Liver (tissue), 3 donors: ENCODE results near the gene CLIC3.

Experiments
- CTCF ChIP-seq: fragments of 150-350 bp; IDR thresholded peaks from 2 replicates; pipeline ENCODE4 v1.5.1; 2017; ENCODE audit warnings: improper control_type of control experiment, low read depth, low read length; ENCODE audit not compliant: missing input control
- FOXA1 ChIP-seq: IDR thresholded peaks from 2 replicates; pipeline ENCODE4 v1.6.1; 2016; ENCODE audit warnings: antibody characterized with exemption
- FOXA2 ChIP-seq: IDR thresholded peaks from 2 replicates; pipeline ENCODE4 v1.6.1; 2016; ENCODE audit warnings: antibody characterized with exemption
- GABPA ChIP-seq, 2 donors: IDR thresholded peaks in 1 of 2; conservative IDR thresholded peaks in 1 of 2; 2 replicates each; pipeline ENCODE4 v1.6.1; 2016; ENCODE audit warnings: antibody characterized with exemption in 2 of 2, mild to moderate bottlenecking in 1 of 2, moderate library complexity in 1 of 2
- JUND ChIP-seq, 2 donors: IDR thresholded peaks; 2 replicates each; pipeline ENCODE4 v1.6.1; 2016; ENCODE audit warnings: antibody characterized with exemption in 2 of 2
- MAX ChIP-seq: IDR thresholded peaks from 2 replicates; pipeline ENCODE4 v1.6.1; 2016; ENCODE audit warnings: antibody characterized with exemption
- NR2F2 ChIP-seq: IDR thresholded peaks from 2 replicates; pipeline ENCODE4 v1.6.1; 2016; ENCODE audit warnings: antibody characterized with exemption
- RAD21 ChIP-seq, 2 donors: IDR thresholded peaks; 2 replicates each; pipeline ENCODE4 v1.6.1; 2016; ENCODE audit warnings: antibody characterized with exemption in 2 of 2, mild to moderate bottlenecking in 2 of 2
- RXRA ChIP-seq, 2 donors: IDR thresholded peaks; 2 replicates each; pipeline ENCODE4 v1.6.1; 2017 to 2018; ENCODE audit warnings: antibody characterized with exemption in 2 of 2, mild to moderate bottlenecking in 1 of 2
- YY1 ChIP-seq: IDR thresholded peaks from 2 replicates; pipeline ENCODE4 v1.6.1; 2016; ENCODE audit warnings: antibody characterized with exemption, mild to moderate bottlenecking
- donor health status: healthy.
- donor health status: healthy.

- TF ChIP-seq CTCF (no peak), JUND (IDR thresholded peaks at IDR 0.05) (no peak), MAX (no peak), FOXA2 (no peak), RAD21 (IDR thresholded peaks at IDR 0.05) (no peak), GABPA (IDR thresholded peaks at IDR 0.05 in 1 of 2, conservative IDR thresholded peaks at IDR 0.05 in 1 of 2) (no peak), RXRA (IDR thresholded peaks at IDR 0.05) (no peak), YY1 (no peak), FOXA1 (no peak), NR2F2 (no peak)
These were observed 11.5 kb upstream of the CLIC3 start for GRCh38 chr9:137007816-137008270.
